MM.1S (cell line): ENCODE results near the gene GABRG3.

ENCODE experiments used
- CTCF ChIP-seq: fragments of 300-600 bp; sonication (generic); IDR thresholded peaks from 2 replicates; pipeline ENCODE4 v1.5.1; 2016; ENCODE audit warnings: antibody characterized with exemption, low read length, mixed read lengths
- EZH2 ChIP-seq: fragments of 300-600 bp; sonication (generic); optimal IDR thresholded peaks from 2 replicates; pipeline ENCODE3; 2017; ENCODE audit warnings: low read depth, mild to moderate bottlenecking, antibody characterized with exemption, low read length, mixed read lengths

DNA sequence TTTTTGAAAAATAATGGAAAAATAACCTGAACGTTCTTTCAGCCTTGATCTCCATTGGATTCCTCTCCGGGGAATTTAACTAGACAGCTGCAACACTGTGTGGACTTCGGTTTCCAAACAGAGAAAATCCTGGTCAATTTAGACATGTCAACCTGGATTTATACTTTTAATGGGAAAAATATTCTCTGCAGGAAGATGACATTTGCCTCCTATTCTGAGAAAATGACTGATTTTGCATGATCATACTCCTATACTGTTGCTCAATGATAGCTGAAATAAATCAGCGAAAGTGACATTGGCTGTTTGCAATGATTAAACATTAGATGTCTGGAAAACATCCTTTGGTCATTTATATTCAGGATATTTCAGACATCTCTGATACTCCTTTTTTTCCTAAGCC lies 94.8 kb downstream of the GABRG3 start:
- TF ChIP-seq EZH2: no peak
- no peak for TF ChIP-seq CTCF
